ENCODE results near the gene PTPRC.

The PTPRC gene

GRCh38 chr1:198701250-198701649 is 62.4 kb downstream of the PTPRC start:
- DNase-seq (ENCODE audit: low spot score): no peak

DNA sequence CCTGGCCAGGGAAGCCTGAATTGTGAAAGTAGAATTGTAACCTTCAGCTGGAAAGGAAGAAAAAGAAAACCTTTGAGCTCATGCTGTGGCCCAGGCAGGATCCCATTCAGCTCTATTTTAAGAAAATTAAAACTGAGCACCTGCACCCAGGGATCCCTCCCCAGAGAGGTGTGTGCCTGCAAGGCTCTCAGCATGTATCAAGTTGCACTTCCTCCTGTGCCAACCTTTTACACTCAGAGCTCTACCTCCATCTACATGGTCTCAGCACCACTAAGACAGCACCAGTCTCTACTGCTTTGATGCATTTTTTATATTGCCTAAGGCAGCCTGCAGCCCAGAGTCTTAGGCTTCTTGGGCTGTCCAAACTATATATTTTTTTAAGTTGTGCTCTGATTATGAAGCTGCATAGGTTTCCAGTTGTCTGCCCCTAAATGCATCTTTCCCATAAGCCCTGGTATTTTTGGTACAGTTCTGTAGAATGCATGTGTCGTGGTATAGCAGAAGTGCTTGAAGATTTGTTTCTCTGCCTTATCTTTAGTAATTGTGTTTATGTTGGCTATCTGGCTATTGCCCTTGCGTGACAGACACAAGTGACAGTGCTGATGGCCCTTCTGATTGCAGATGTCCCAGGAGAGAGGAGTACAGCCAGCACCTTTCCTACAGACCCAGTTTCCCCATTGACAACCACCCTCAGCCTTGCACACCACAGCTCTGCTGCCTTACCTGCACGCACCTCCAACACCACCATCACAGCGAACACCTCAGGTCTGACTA is 63.1 kb downstream of the PTPRC start:
- DNase-seq (ENCODE audit: low spot score): no peak

GRCh38 chr1:198708761-198709525 is 70.1 kb downstream of the PTPRC start:
- DNase-seq (ENCODE audit: low spot score): no peak

DNA sequence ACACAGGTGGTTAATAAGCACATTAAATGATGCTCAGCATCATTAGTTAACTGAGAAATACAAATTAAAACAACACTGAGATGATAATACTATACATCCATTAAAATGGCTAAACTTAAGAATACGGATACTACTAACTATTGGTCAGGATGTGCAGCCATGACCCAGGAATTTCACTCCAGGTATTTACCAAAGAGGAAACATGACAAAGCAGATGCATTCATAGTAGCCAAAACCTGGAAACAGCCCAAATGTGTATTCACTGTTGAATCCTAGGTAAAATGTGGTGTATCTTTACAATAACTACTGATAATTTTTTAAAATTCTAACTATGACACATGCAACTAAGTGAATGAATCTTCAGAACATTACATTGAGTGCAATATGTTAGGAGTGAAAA is 73.0 kb downstream of the PTPRC start:
- DNase-seq (ENCODE audit: low spot score): no peak

GRCh38 chr1:198713081-198713480 is 74.2 kb downstream of the PTPRC start:
- no peak for DNase-seq (ENCODE audit: low spot score)

DNA sequence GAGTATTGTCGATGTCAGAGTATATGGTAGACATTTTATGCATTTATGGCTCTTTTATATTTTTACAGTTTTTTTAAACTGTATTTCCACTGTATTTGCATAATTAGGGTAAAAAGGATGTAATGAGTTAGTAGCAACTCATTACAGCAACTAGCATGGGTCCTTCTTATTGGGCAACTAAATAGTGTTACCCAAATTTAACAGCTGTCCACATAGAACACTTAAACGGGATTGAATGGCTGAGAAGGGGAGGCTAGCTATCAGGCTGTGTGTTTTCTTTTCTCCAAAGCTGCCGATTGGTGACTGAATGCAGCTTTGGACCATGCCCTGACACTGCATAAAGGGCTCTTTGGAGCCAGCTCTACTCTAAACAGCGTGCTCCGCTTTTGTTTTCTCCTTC is 75.4 kb downstream of the PTPRC start:
- DNase-seq (ENCODE audit: low spot score): no peak

- DNase-seq (ENCODE audit: low spot score): no peak
Observed at GRCh38 chr1:198716051-198716450, 77.2 kb downstream of the PTPRC start.

DNA sequence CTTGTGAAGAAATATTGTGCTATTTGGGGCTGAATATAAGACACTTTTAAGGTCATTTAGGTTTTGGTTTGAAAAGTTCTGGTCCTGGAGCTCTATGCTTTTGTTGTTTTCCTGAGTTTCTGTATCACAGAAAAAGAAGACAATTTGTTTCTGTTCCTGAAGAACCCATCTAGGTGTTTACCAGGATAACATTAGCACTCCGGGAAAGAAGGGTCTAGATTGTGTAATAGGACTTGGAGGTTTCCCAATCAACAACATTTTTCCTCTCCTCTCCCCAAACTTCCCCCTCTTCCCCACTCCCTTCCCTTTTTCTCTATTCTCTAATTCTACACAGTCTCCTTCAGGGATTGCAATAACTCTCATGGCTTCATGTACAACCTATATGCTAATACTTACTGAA is 78.7 kb downstream of the PTPRC start:
- no peak for DNase-seq (ENCODE audit: low spot score)

DNA sequence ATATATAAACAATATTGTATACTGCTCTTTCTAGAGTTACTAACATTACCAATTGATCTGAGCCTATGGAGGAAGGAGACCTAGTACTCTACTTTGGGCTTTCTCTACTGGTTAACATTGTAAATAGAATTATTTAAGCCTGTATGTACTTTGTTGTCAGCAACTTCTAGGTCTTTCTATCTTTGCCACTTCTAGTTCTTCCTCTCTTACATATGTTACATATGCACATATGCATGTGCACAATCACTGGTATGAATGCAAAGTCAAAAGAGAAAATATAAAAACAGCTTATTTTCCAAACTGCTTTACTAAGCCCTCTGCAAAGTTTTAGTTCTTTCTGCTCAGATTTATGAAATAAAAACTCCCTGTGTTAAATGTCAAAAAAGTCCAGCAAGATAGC is 84.3 kb downstream of the PTPRC start:
- no peak for DNase-seq (ENCODE audit: low spot score)

DNA sequence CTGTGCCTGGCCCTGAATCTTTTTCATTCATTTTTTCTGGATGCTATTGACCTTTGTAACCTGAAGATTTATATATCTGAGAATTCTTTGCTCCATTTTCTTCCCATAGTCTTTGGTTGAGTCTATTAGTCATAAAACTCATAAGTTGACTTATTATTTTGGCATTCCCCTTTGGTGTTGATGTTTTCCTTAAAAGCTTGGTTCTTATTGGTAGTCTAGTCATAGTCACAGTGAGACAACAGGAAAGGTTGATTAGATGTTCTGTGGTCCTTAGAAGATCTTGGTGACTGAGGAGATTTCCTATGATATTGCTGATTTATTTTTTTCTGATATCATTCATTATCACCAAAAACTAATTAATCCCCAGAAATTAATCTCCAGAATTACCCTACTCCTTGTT is 86.2 kb downstream of the PTPRC start:
- DNase-seq (ENCODE audit: low spot score): no peak

- no peak for DNase-seq (ENCODE audit: low spot score)
Observed at GRCh38 chr1:198726455-198726854, 87.6 kb downstream of the PTPRC start.

GRCh38 chr1:198729195-198729863 is 90.5 kb downstream of the PTPRC start:
- DNase-seq (ENCODE audit: low spot score): no peak

- no peak for DNase-seq (ENCODE audit: low spot score)
Observed at GRCh38 chr1:198730952-198731351, 92.1 kb downstream of the PTPRC start.

DNA sequence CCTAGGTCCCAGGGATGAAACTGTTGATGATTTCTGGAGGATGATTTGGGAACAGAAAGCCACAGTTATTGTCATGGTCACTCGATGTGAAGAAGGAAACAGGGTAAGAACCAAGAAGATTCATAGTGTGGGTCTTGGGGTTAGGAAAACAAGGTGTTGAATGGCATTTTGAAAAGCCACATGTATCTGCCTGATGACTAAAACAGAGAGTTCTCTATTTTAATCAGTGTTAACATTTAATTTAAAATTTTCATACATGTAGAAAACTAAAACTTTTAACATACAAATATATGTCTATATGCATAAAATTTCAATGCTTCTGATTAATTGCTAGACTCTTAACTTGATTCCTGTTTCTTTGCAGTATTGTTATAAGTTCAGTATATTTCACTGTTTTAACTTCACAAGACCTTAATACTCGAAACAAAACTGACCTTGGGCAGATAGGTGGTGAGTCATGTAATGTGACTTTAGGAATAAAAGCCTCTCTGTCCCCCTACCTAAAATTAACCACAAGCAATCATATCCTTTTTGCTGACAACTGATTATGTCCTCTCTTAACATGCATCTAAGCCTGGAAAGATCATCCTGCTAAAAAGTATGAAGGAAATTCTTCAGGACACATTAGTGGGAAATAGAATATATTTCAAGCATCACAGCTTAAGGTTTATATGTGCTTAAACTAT is 95.6 kb downstream of the PTPRC start:
- peak; percentile 87 for DNase-seq (ENCODE audit: low spot score)

GRCh38 chr1:198741744-198742143 is 102.9 kb downstream of the PTPRC start:
- DNase-seq (ENCODE audit: low spot score): no peak

- DNase-seq (ENCODE audit: low spot score): no peak
Observed at GRCh38 chr1:198747127-198747526, 108.3 kb downstream of the PTPRC start.

- peak; percentile 32 for DNase-seq (ENCODE audit: low spot score)
Observed at GRCh38 chr1:198749279-198749678, 110.4 kb downstream of the PTPRC start.

GRCh38 chr1:198750081-198750480 is 111.2 kb downstream of the PTPRC start:
- no peak for DNase-seq (ENCODE audit: low spot score)

DNA sequence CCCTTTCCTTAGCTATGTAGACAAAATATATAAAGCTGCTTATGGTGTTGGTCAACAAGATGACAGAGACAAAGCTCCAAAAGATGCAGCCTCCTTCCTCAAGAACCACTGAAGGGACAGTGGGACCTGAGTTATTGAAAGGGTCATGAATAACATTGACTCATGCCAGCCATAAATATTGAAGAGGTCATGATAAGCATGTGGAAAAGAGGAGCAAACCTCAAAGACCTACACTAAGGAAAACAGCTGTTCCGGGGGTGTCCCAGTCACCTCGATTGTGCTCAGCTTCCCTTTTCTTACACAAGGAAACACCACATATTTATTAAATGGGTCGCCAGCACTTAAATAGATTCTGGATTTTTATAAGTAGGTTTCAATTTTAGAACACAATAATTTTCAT is 112.9 kb downstream of the PTPRC start:
- no peak for DNase-seq (ENCODE audit: low spot score)

- no peak for DNase-seq (ENCODE audit: low spot score)
Observed at GRCh38 chr1:198754670-198755069, 115.8 kb downstream of the PTPRC start.

- DNase-seq (ENCODE audit: low spot score): no peak
Observed at GRCh38 chr1:198755715-198756114, 116.9 kb downstream of the PTPRC start.

- DNase-seq (ENCODE audit: low spot score): no peak
Observed at GRCh38 chr1:198756470-198756869, 117.6 kb downstream of the PTPRC start.
